GM21723 (cell line): ENCODE results near the gene APOBEC2.

ENCODE experiments used
- ATAC-seq: cut with Tn5 transposase; IDR thresholded peaks from one replicate; pipeline ENCODE4 v1.9.1; 2021; ENCODE audit warnings: mild to moderate bottlenecking, moderate library complexity; ENCODE audit not compliant: unreplicated experiment

Gene APOBEC2

GRCh38 chr6:41083072-41083471 lies 30.1 kb downstream of the APOBEC2 start:
- no peak for ATAC-seq

GRCh38 chr6:41085182-41085581 lies 32.2 kb downstream of the APOBEC2 start:
- ATAC-seq = no peak

GRCh38 chr6:41088451-41088850 lies 35.4 kb downstream of the APOBEC2 start:
- ATAC-seq = no peak

GRCh38 chr6:41090841-41091761 lies 38.1 kb downstream of the APOBEC2 start:
- ATAC-seq = no peak

GRCh38 chr6:41092421-41093140 lies 39.6 kb downstream of the APOBEC2 start:
- ATAC-seq = no peak

- no peak for ATAC-seq
Measured at GRCh38 chr6:41093729-41094128, 40.7 kb downstream of the APOBEC2 start.

GRCh38 chr6:41097467-41098090 lies 44.6 kb downstream of the APOBEC2 start:
- ATAC-seq = no peak

- no peak for ATAC-seq
Measured at GRCh38 chr6:41098366-41098765, 45.4 kb downstream of the APOBEC2 start.

GRCh38 chr6:41100871-41101287 lies 47.9 kb downstream of the APOBEC2 start:
- ATAC-seq = no peak

GRCh38 chr6:41103847-41104246 lies 50.8 kb downstream of the APOBEC2 start:
- ATAC-seq = no peak

- ATAC-seq = no peak
Measured at GRCh38 chr6:41111017-41111416, 58.0 kb downstream of the APOBEC2 start.
